Adrenal gland (tissue), 12 donors: Measurements from ENCODE around the gene RPL19. TPM values are rescaled to one million over a fixed set of nuclear protein-coding genes. Genes with fewer than 3 reads are reported as not detected.

Experiments
- DNase-seq, 7 donors: peaks; one replicate each; pipeline ENCODE4 v3.0.0-alpha.2; 2019 to 2020
- H3K27ac ChIP-seq, 5 donors: fragments of 200-600 bp; sonication (generic) in 4 of 5; 1 replicate in 3 of 5; 2 replicates in 2 of 5; pipeline versions ENCODE4 v1.5.1 to v1.8.0; 2016 to 2020; ENCODE audit warnings: mild to moderate bottlenecking in 1 of 5
- H3K27me3 ChIP-seq: fragments of 200-600 bp; 2 replicates; pipeline ENCODE4 v1.8.0; 2021
- H3K36me3 ChIP-seq, 2 donors: fragments of 200-600 bp; replicated peaks in 1 of 2; 1 replicate in 1 of 2; 2 replicates in 1 of 2; pipeline versions ENCODE4 v1.5.1 to v1.8.0; 2018 to 2022
- H3K4me1 ChIP-seq, 2 donors: fragments of 200-600 bp; replicated peaks in 1 of 2; 1 replicate in 1 of 2; 2 replicates in 1 of 2; pipeline versions ENCODE4 v1.5.1 to v1.8.0; 2018 to 2021
- H3K4me3 ChIP-seq, 4 donors: fragments of 200-600 bp; sonication (generic) in 3 of 4; one replicate each; pipeline ENCODE4 v1.5.1; 2016 to 2018
- H3K9me3 ChIP-seq, 3 donors: fragments of 200-600 bp; sonication (generic) in 1 of 3; replicated peaks in 1 of 3; 1 replicate in 2 of 3; 2 replicates in 1 of 3; pipeline versions ENCODE4 v1.5.1 to v1.8.0; 2016 to 2021
- CTCF ChIP-seq, 6 experiments: fragments of 450-650 bp in 4 of 6; fragments of 200-600 bp in 2 of 6; sonication (generic) in 1 of 6; IDR thresholded peaks; 1 replicate in 5 of 6; 2 replicates in 1 of 6; pipeline versions ENCODE4 v1.5.1 to v1.8.0; 2016 to 2021; ENCODE audit warnings: antibody characterized with exemption in 6 of 6, mild to moderate bottlenecking in 2 of 6, moderate library complexity in 1 of 6
- POLR2A ChIP-seq, 2 donors: fragments of 450-650 bp; IDR thresholded peaks; one replicate each; pipeline ENCODE4 v1.6.1; 2017; ENCODE audit warnings: antibody characterized with exemption in 2 of 2, mild to moderate bottlenecking in 2 of 2, moderate library complexity in 1 of 2
- WGBS, 4 donors: extraction: QIAGEN DNeasy Blood & Tissue Kit in 2 of 4; methylation state at CpG; one replicate each; pipeline versions ENCODE4 v1.1.5 to v1.1.7; 2013 to 2017; 5-methylcytosine and 5-hydroxymethylcytosine counted together
- intact Hi-C, 2 donors: fragments of 100-400 bp; cut with DNase I; formaldehyde crosslinking; loops; one replicate each; pipeline versions ENCODE4 v1.14.1 to v1.15.0; 2022 to 2023
- polyA plus RNA-seq, 3 donors: library from polyadenylated mRNA; stranded (reverse); fragments of 200-250 nt in 2 of 3; fragments of 350-450 nt in 1 of 3; fragmentation: Illumina TruSeq in 1 of 3; extraction: RNeasy Lipid Tissue Mini Kit (QIAGEN cat#74804) in 1 of 3; gene quantifications; one replicate each; pipeline ENCODE4 v1.2.3, GENCODE V29; 2013 to 2014
- total RNA-seq, 9 donors: library from RNA; depleted of rRNA in 4 of 9; stranded (reverse); fragments of >200 nt in 4 of 9; fragments of 120-200 nt in 1 of 9; fragmentation: NEBNext Ultra II Directional in 1 of 9; extraction: Animal tissue kit (Norgen Biotek cat#: 25700) in 1 of 9; gene quantifications; one replicate each; pipeline versions ENCODE4 v1.1.0 to v1.2.4, GENCODE V29; 2013 to 2023
- donor health status: healthy with polysubstance abuse.
- donor health status: Bipolar disorder and iron deficiency.
- donor health status: DM: yes; HTN: yes; CAD: no.
- donor health status: DM: no; HTN: no; CAD: no.
- donor health status: DM: no; HTN: no; CAD: no.
- donor health status: DM: yes; HTN: yes; CAD: no.

The RPL19 gene
- total and polyA plus RNA-seq, 12 donors = 1,513 to 4,908 (median 2,461) TPM

GRCh38 chr17:39175695-39176093 is 24.4 kb upstream of the RPL19 start:
- no peak for DNase-seq
- no peak for TF ChIP-seq POLR2A (IDR thresholded peaks at IDR 0.05)
- no peak for TF ChIP-seq CTCF (IDR thresholded peaks at IDR 0.05)
- H3K4me1 ChIP-seq = no peaks in the 10 kb centered on the region
- no peaks in the 10 kb centered on the region for H3K27me3 ChIP-seq
- H3K9me3 ChIP-seq = no peaks in the 10 kb centered on the region
- 58 to 69% (median 67%) methylated on average over 10 of the region's 10 CpGs for WGBS, 4 donors
- H3K4me3 ChIP-seq = no peak overlapping the region
- H3K36me3 ChIP-seq = peaks cover 0 to 10% of the 10 kb centered on the region in 2 donors
- no peak overlapping the region for H3K27ac ChIP-seq
- intact Hi-C loops = no loop called here

- H3K36me3 ChIP-seq = peaks cover 0 to 17% of the 10 kb centered on the region in 2 donors
- no peak overlapping the region for H3K4me3 ChIP-seq
- no peak for TF ChIP-seq CTCF (IDR thresholded peaks at IDR 0.05)
- no peak for TF ChIP-seq POLR2A (IDR thresholded peaks at IDR 0.05)
- WGBS, 4 donors = 90 to 91% (median 91%) methylated on average over 6 to 12 of the region's 12 CpGs
- DNase-seq = no peak
- no peak overlapping the region for H3K27ac ChIP-seq
- no peaks in the 10 kb centered on the region for H3K4me1 ChIP-seq
- intact Hi-C loops = no loop called here
- no peaks in the 10 kb centered on the region for H3K9me3 ChIP-seq
- no peaks in the 10 kb centered on the region for H3K27me3 ChIP-seq
These were observed 22.8 kb upstream of the RPL19 start for GRCh38 chr17:39177256-39177655.

- Histone ChIP-seq H3K9me3 (no peaks in the 10 kb centered on the region), H3K27me3 (no peaks in the 10 kb centered on the region), H3K4me3 (no peak overlapping the region), H3K36me3 (peaks cover 0 to 17% of the 10 kb centered on the region in 2 donors), H3K27ac (no peak overlapping the region), H3K4me1 (no peaks in the 10 kb centered on the region)
- TF ChIP-seq POLR2A (IDR thresholded peaks at IDR 0.05) (no peak), CTCF (IDR thresholded peaks at IDR 0.05) (no peak)
- DNase-seq = no peak
- 79 to 95% (median 91%) methylated on average over 4 of the region's 4 CpGs for WGBS, 4 donors
- intact Hi-C loops = no loop called here
These were observed 21.5 kb upstream of the RPL19 start for GRCh38 chr17:39178536-39178935.

GRCh38 chr17:39181303-39181702 is 18.8 kb upstream of the RPL19 start:
- intact Hi-C loops = no loop called here

More at GRCh38 chr17:39181303-39181702, 18.8 kb upstream of the RPL19 start:
- no peaks in the 10 kb centered on the region for H3K27me3 ChIP-seq
- no peak overlapping the region for H3K27ac ChIP-seq
- no peaks in the 10 kb centered on the region for H3K9me3 ChIP-seq
- no peaks in the 10 kb centered on the region for H3K4me1 ChIP-seq
- WGBS, 4 donors = 75 to 87% (median 85%) methylated on average over 5 of the region's 5 CpGs
- H3K4me3 ChIP-seq = no peak overlapping the region
- TF ChIP-seq POLR2A (IDR thresholded peaks at IDR 0.05) (no peak), CTCF (IDR thresholded peaks at IDR 0.05) (no peak)
- peaks cover 0 to 25% of the 10 kb centered on the region in 2 donors for H3K36me3 ChIP-seq
- no peak for DNase-seq
